Glutamatergic neuron (in vitro differentiated cells): Measurements from ENCODE around the gene TMEM30A. TPM values are rescaled to one million over a fixed set of nuclear protein-coding genes. Genes with fewer than 3 reads are reported as not detected.

ENCODE experiments used
- DNase-seq: peaks from one replicate; pipeline ENCODE4 v3.0.0; 2022
- H3K27ac Mint-ChIP-seq: one replicate; pipeline ENCODE4 v1.8.0; 2020; ENCODE audit warnings: mild to moderate bottlenecking, mixed read lengths, inconsistent platforms; ENCODE audit not compliant: unreplicated experiment
- H3K27me3 Mint-ChIP-seq: one replicate; pipeline ENCODE4 v1.8.0; 2020; ENCODE audit warnings: mild to moderate bottlenecking, moderate library complexity, mixed read lengths, inconsistent platforms; ENCODE audit not compliant: unreplicated experiment
- H3K36me3 Mint-ChIP-seq: one replicate; pipeline ENCODE4 v1.8.0; 2020; ENCODE audit warnings: mild to moderate bottlenecking, mixed read lengths, inconsistent platforms; ENCODE audit not compliant: unreplicated experiment
- H3K4me1 Mint-ChIP-seq: one replicate; pipeline ENCODE4 v1.8.0; 2020; ENCODE audit warnings: mild to moderate bottlenecking, low read depth, mixed read lengths, inconsistent platforms; ENCODE audit not compliant: unreplicated experiment
- H3K4me3 Mint-ChIP-seq: one replicate; pipeline ENCODE4 v1.8.0; 2020; ENCODE audit warnings: mild to moderate bottlenecking, mixed read lengths, inconsistent platforms; ENCODE audit not compliant: unreplicated experiment
- H3K9me3 Mint-ChIP-seq: one replicate; pipeline ENCODE4 v1.8.0; 2020; ENCODE audit warnings: mild to moderate bottlenecking, moderate library complexity, mixed read lengths, inconsistent platforms; ENCODE audit not compliant: unreplicated experiment
- total RNA-seq: library from RNA; stranded (reverse); fragmentation: NEBNext Ultra II Directional; extraction: Animal tissue kit (Norgen Biotek cat#: 25700); gene quantifications from one replicate; pipeline ENCODE4 v1.2.1, GENCODE V29; 2021; ENCODE audit not compliant: unreplicated experiment
- TF ChIP-seq, protein P1 (sequence below): fragments of 200-600 bp; sonication (generic); IDR thresholded peaks from one replicate; pipeline ENCODE4 v1.5.0; 2021; ENCODE audit not compliant: partially characterized antibody, unreplicated experiment

Gene TMEM30A
- total RNA-seq, 1 donor from 2014 or later: 88.3 TPM

DNA sequence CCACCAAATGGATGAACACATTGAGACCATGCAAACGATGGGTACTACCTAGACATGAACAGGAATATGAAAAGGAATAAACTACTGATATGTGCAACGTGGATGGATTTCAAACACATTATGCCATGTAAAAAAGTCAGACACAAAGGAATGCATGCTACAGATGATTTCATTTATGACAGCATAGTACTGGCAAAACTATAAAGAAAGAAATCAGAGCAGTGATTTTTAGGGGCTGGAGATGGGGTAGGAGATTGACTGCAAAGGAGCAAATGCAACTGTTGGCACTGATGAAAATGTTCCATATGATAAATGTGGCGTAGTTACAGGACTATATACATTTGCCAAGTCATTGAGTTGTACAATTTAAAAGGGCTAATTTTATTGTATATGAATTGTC is 65.3 kb downstream of the TMEM30A start:
- no peak for DNase-seq
- TF ChIP-seq, protein P1, sequence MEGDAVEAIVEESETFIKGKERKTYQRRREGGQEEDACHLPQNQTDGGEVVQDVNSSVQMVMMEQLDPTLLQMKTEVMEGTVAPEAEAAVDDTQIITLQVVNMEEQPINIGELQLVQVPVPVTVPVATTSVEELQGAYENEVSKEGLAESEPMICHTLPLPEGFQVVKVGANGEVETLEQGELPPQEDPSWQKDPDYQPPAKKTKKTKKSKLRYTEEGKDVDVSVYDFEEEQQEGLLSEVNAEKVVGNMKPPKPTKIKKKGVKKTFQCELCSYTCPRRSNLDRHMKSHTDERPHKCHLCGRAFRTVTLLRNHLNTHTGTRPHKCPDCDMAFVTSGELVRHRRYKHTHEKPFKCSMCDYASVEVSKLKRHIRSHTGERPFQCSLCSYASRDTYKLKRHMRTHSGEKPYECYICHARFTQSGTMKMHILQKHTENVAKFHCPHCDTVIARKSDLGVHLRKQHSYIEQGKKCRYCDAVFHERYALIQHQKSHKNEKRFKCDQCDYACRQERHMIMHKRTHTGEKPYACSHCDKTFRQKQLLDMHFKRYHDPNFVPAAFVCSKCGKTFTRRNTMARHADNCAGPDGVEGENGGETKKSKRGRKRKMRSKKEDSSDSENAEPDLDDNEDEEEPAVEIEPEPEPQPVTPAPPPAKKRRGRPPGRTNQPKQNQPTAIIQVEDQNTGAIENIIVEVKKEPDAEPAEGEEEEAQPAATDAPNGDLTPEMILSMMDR: no peak
- H3K4me1 Mint-ChIP-seq: peaks cover 20% of the 10 kb centered on the region
- no peak overlapping the region for H3K27ac Mint-ChIP-seq
- no peaks in the 10 kb centered on the region for H3K9me3 Mint-ChIP-seq
- H3K36me3 Mint-ChIP-seq: no peaks in the 10 kb centered on the region
- no peaks in the 10 kb centered on the region for H3K27me3 Mint-ChIP-seq
- no peak overlapping the region for H3K4me3 Mint-ChIP-seq

DNA sequence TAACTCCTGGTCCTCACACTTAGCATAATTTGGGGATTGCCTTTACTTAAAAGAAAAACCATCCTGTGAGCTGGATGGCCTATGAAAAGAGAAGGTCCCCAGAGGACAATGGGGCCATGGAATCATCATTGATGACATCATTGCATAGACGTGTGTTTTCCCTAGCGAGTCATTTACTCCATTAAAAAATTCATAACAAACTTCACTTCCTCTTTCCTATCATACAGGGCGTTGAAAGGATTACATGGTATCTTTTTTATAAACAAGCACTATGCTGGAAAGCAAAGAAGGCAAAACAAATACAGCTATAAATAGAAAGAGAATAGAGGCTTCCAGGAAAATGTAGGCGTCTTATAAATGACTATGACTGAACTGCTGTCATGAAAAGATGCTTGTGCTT is 67.4 kb downstream of the TMEM30A start:
- no peak for DNase-seq
- H3K36me3 Mint-ChIP-seq: no peaks in the 10 kb centered on the region
- H3K27me3 Mint-ChIP-seq: no peaks in the 10 kb centered on the region
- TF ChIP-seq, protein P1: no peak
- no peak overlapping the region for H3K4me3 Mint-ChIP-seq
- no peak overlapping the region for H3K27ac Mint-ChIP-seq
- no peaks in the 10 kb centered on the region for H3K9me3 Mint-ChIP-seq
- H3K4me1 Mint-ChIP-seq: peaks cover 2% of the 10 kb centered on the region

DNA sequence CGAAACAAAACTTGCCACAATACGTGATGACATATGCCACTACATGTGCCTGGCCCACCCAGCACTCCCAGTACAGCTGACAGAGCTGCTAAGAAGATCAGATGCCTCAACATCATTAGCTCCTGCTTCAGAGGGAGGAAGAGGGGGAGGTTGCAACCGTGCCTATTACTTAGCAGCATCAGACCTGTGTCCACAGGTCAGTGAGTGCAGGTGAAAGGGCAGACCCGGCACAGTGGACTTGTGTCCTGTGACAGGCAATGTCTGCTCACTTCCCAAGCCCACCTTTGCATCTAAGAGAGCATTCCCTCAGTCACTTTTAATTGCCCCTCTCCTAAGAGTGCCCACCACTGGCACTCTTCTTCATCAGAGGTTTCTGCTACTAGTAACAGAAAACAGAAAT is 69.3 kb downstream of the TMEM30A start:
- H3K27me3 Mint-ChIP-seq: no peaks in the 10 kb centered on the region
- TF ChIP-seq, protein P1: no peak
- H3K27ac Mint-ChIP-seq: no peak overlapping the region
- no peaks in the 10 kb centered on the region for H3K36me3 Mint-ChIP-seq
- peaks cover 2% of the 10 kb centered on the region for H3K4me1 Mint-ChIP-seq
- DNase-seq: no peak
- no peak overlapping the region for H3K4me3 Mint-ChIP-seq
- no peaks in the 10 kb centered on the region for H3K9me3 Mint-ChIP-seq

DNA sequence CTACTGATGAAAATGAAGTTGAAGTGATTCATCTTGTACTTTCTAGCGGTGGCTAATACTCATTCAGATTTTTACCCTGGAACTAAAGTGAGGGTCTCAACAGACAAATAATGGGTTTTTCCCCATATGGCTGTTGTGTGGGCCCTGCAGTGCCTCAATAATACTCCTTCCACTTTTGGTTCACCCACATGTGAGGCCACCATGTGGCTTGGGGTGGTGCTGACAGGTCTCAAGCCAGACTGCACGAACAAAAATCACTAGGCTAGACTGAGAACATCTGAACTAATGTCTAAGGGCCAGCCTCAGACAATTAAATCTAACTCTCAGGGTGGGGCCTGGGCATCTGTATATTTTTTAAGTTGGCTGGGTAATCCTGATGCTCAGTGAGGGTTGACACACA is 70.9 kb downstream of the TMEM30A start:
- no peak for DNase-seq
- TF ChIP-seq, protein P1: no peak
- no peaks in the 10 kb centered on the region for H3K9me3 Mint-ChIP-seq
- peaks cover 4% of the 10 kb centered on the region for H3K4me1 Mint-ChIP-seq
- no peak overlapping the region for H3K27ac Mint-ChIP-seq
- no peak overlapping the region for H3K4me3 Mint-ChIP-seq
- H3K36me3 Mint-ChIP-seq: no peaks in the 10 kb centered on the region
- H3K27me3 Mint-ChIP-seq: peaks cover 2% of the 10 kb centered on the region

DNA sequence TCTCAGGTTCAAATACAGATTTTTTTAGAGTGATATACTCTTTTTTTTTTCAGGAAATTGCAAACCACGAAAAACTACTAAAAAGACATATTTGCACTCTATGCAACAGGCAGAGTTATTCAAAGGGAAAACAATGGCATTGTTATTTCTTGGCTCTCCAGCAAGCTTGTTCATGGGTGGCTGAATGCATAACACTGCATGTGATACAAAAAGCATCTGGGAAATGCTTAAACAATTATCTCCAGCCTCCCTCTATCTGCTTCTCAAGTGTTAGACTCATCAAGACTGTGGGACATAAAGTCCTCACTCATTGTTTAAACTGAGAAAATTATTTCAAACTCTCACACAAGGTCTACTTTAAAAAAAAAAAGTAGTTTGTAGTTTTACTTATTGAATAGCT is 71.5 kb downstream of the TMEM30A start:
- DNase-seq: no peak
- Mint-ChIP-seq H3K27ac (no peak overlapping the region), H3K4me1 (peaks cover 10% of the 10 kb centered on the region), H3K4me3 (no peak overlapping the region), H3K9me3 (peaks cover 4% of the 10 kb centered on the region), H3K27me3 (peaks cover 5% of the 10 kb centered on the region), H3K36me3 (peaks cover under 1% of the 10 kb centered on the region)
- TF ChIP-seq, protein P1: no peak
